Measurements from ENCODE around the gene UBE2Z. TPM values are rescaled to one million over a fixed set of nuclear protein-coding genes. Genes with fewer than 3 reads are reported as not detected.

The UBE2Z gene
- total and polyA plus RNA-seq, 2 of the 13 experiments (the other 11 are each of a cell fraction or from before 2014, with no cell fraction given) = 63.2 to 122 TPM

DNA sequence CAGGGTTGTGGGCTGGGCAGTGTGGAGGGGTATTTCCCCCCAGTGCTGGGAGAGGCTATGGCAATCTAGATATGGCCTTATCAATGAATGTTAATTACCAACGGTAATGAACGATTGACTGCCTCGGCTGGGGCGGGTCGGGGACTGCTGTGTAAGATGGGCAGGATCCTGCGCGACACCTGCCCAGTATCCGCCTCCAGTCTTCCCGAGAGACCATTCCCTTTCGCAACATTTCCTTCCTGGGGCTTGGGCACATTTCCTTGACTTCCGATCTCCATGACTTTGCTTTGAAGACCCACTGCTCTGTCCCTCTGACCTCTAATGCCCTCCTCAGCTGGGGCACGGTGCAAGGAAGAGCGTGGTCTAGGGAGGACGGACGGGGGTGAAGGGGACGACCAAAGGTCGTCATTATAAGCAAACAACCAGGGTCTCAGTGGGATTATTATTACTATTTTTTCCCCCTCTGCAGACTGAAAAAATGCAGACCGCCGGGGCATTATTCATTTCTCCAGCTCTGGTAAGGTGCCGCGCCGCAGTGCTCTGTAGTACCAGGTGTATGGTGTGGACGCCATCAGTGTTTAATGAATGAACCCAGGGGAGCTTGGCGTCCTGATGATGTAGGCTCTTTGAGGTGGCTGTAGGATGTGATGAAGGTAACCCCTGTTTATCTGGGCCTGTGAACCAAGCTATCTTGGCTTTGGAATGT is 15.1 kb upstream of the UBE2Z start (continued):
- 0 out of 2 replicates have a peak, but pooled peaks have one; percentile 8 for TF ChIP-seq ZKSCAN5 (CRISPR knock-in tag; IDR thresholded peaks at IDR 0.05)
- 0 out of 2 replicates have a peak, but pooled peaks have one; percentile 37 for TF ChIP-seq ZNF619 (CRISPR knock-in tag; IDR thresholded peaks at IDR 0.05)
- TF ChIP-seq ETV6 (CRISPR knock-in tag; conservative IDR thresholded peaks at IDR 0.05) = peak; percentile 14; the same call in 1 of the 2 replicates
- TF ChIP-seq ZNF101 (CRISPR knock-in tag; IDR thresholded peaks at IDR 0.05; ENCODE audit: borderline replicate concordance, low read depth) = no peak
- no peak for TF ChIP-seq FOXP1 (IDR thresholded peaks at IDR 0.05)
- TF ChIP-seq FOXP1 (CRISPR knock-in tag; IDR thresholded peaks at IDR 0.05) = no peak
- TF ChIP-seq ZNF496 (CRISPR knock-in tag; IDR thresholded peaks at IDR 0.05; ENCODE audit: insufficient replicate concordance) = no peak
- TF ChIP-seq, protein P1, sequence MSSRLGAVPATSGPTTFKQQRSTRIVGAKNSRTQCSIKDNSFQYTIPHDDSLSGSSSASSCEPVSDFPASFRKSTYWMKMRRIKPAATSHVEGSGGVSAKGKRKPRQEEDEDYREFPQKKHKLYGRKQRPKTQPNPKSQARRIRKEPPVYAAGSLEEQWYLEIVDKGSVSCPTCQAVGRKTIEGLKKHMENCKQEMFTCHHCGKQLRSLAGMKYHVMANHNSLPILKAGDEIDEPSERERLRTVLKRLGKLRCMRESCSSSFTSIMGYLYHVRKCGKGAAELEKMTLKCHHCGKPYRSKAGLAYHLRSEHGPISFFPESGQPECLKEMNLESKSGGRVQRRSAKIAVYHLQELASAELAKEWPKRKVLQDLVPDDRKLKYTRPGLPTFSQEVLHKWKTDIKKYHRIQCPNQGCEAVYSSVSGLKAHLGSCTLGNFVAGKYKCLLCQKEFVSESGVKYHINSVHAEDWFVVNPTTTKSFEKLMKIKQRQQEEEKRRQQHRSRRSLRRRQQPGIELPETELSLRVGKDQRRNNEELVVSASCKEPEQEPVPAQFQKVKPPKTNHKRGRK (CRISPR knock-in tag; IDR thresholded peaks at IDR 0.05) = 0 out of 2 replicates have a peak, but pooled peaks have one; percentile 52
- TF ChIP-seq, protein P2, sequence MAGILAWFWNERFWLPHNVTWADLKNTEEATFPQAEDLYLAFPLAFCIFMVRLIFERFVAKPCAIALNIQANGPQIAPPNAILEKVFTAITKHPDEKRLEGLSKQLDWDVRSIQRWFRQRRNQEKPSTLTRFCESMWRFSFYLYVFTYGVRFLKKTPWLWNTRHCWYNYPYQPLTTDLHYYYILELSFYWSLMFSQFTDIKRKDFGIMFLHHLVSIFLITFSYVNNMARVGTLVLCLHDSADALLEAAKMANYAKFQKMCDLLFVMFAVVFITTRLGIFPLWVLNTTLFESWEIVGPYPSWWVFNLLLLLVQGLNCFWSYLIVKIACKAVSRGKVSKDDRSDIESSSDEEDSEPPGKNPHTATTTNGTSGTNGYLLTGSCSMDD (CRISPR knock-in tag; IDR thresholded peaks at IDR 0.05) = no peak
- TF ChIP-seq ZBTB42 (CRISPR knock-in tag; IDR thresholded peaks at IDR 0.05) = no peak; the same call in 1 of the 2 replicates
- no peak for TF ChIP-seq XRCC5 (optimal IDR thresholded peaks at IDR 0.05; ENCODE audit: low read length)
- no peak for TF ChIP-seq SP1 (IDR thresholded peaks at IDR 0.05)
- TF ChIP-seq SP1 (CRISPR knock-in tag; IDR thresholded peaks at IDR 0.05) = no peak
- no peak for TF ChIP-seq ZNF138 (CRISPR knock-in tag; IDR thresholded peaks at IDR 0.05; ENCODE audit: low read depth)
- no peak for TF ChIP-seq SAP130 (CRISPR knock-in tag; IDR thresholded peaks at IDR 0.05; ENCODE audit: low read depth)
- TF ChIP-seq, protein P3, sequence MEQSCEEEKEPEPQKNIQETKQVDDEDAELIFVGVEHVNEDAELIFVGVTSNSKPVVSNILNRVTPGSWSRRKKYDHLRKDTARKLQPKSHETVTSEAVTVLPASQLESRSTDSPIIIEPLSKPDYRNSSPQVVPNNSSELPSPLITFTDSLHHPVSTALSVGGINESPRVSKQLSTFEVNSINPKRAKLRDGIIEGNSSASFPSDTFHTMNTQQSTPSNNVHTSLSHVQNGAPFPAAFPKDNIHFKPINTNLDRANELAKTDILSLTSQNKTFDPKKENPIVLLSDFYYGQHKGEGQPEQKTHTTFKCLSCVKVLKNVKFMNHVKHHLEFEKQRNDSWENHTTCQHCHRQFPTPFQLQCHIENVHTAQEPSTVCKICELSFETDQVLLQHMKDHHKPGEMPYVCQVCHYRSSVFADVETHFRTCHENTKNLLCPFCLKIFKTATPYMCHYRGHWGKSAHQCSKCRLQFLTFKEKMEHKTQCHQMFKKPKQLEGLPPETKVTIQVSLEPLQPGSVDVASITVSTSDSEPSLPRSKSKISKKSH (CRISPR knock-in tag; IDR thresholded peaks at IDR 0.05; ENCODE audit: borderline replicate concordance) = no peak
- TF ChIP-seq TEAD2 (CRISPR knock-in tag; IDR thresholded peaks at IDR 0.05) = no peak
- no peak for TF ChIP-seq ZNF234 (CRISPR knock-in tag; conservative IDR thresholded peaks at IDR 0.05)
- no peak for TF ChIP-seq ZBTB8A (CRISPR knock-in tag; IDR thresholded peaks at IDR 0.05; ENCODE audit: borderline replicate concordance, low read depth)
- peak; percentile 72; the same call in 1 of the 2 replicates for TF ChIP-seq DNMT1 (CRISPR knock-in tag; IDR thresholded peaks at IDR 0.05)
- TF ChIP-seq, protein P4, sequence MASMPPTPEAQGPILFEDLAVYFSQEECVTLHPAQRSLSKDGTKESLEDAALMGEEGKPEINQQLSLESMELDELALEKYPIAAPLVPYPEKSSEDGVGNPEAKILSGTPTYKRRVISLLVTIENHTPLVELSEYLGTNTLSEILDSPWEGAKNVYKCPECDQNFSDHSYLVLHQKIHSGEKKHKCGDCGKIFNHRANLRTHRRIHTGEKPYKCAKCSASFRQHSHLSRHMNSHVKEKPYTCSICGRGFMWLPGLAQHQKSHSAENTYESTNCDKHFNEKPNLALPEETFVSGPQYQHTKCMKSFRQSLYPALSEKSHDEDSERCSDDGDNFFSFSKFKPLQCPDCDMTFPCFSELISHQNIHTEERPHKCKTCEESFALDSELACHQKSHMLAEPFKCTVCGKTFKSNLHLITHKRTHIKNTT (CRISPR knock-in tag; IDR thresholded peaks at IDR 0.05) = no peak
- TF ChIP-seq, protein P5, sequence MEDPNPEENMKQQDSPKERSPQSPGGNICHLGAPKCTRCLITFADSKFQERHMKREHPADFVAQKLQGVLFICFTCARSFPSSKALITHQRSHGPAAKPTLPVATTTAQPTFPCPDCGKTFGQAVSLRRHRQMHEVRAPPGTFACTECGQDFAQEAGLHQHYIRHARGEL (CRISPR knock-in tag; IDR thresholded peaks at IDR 0.05) = no peak
- TF ChIP-seq SRF (IDR thresholded peaks at IDR 0.05; ENCODE audit: low read depth, low read length) = no peak
- TF ChIP-seq PHB2 (IDR thresholded peaks at IDR 0.05; ENCODE audit: partially characterized antibody) = no peak
- TF ChIP-seq TOPORS (CRISPR knock-in tag; IDR thresholded peaks at IDR 0.05) = peak; percentile 74; the same call in 1 of the 2 replicates

All from HepG2 (cell line).